Measurements from ENCODE around the gene MATCAP1. TPM values are rescaled to one million over a fixed set of nuclear protein-coding genes. Genes with fewer than 3 reads are reported as not detected.

The MATCAP1 gene
- total RNA-seq, 1 donor from 2014 or later, result 5.8 TPM

- no peak for TF ChIP-seq CTCF (IDR thresholded peaks at IDR 0.05; ENCODE audit: insufficient read depth, low read length, severe bottlenecking)
- Histone ChIP-seq H3K4me3 (ENCODE audit: low read depth, low read length) (no peak overlapping the region), H3K36me3 (ENCODE audit: control insufficient read depth, insufficient read depth, low read length) (peaks cover 30% of the 10 kb centered on the region), H3K27me3 (ENCODE audit: control insufficient read depth, insufficient read depth, low read length) (no peaks in the 10 kb centered on the region)
- DNase-seq (ENCODE audit: low read depth) (no peak), FAIRE-seq (no peak)
Measured at GRCh38 chr16:67204076-67204475, 20.3 kb upstream of the MATCAP1 start.

- no peak for TF ChIP-seq CTCF (IDR thresholded peaks at IDR 0.05; ENCODE audit: insufficient read depth, low read length, severe bottlenecking)
- FAIRE-seq, result no peak
- peaks cover 30% of the 10 kb centered on the region for H3K36me3 ChIP-seq (ENCODE audit: control insufficient read depth, insufficient read depth, low read length)
Measured at GRCh38 chr16:67202956-67203493, 19.3 kb upstream of the MATCAP1 start.

DNA sequence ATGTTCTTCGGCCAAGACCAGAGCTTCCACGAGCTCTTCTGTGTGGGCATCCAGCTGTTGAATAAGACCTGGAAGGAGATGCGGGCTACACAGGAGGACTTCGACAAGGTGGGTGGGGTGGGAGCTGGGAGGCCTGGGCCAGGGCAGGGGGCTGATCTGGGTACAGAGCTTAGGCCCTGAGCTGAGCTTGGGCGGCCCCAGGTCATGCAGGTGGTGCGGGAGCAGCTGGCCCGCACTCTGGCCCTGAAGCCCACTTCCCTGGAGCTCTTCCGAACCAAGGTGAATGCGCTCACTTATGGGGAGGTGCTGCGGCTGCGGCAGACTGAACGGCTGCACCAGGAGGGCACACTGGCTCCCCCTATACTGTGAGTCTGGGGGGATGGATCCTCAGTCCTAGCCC, 18.7 kb upstream of the MATCAP1 start:
- no peak for FAIRE-seq
- TF ChIP-seq CTCF (IDR thresholded peaks at IDR 0.05; ENCODE audit: insufficient read depth, low read length, severe bottlenecking), result no peak
- peaks cover 33% of the 10 kb centered on the region for H3K36me3 ChIP-seq (ENCODE audit: control insufficient read depth, insufficient read depth, low read length)

More at GRCh38 chr16:67202956-67203493, 19.3 kb upstream of the MATCAP1 start:
- Histone ChIP-seq H3K4me3 (ENCODE audit: low read depth, low read length) (no peak overlapping the region), H3K27me3 (ENCODE audit: control insufficient read depth, insufficient read depth, low read length) (no peaks in the 10 kb centered on the region)
- DNase-seq (ENCODE audit: low read depth), result no peak

DNA sequence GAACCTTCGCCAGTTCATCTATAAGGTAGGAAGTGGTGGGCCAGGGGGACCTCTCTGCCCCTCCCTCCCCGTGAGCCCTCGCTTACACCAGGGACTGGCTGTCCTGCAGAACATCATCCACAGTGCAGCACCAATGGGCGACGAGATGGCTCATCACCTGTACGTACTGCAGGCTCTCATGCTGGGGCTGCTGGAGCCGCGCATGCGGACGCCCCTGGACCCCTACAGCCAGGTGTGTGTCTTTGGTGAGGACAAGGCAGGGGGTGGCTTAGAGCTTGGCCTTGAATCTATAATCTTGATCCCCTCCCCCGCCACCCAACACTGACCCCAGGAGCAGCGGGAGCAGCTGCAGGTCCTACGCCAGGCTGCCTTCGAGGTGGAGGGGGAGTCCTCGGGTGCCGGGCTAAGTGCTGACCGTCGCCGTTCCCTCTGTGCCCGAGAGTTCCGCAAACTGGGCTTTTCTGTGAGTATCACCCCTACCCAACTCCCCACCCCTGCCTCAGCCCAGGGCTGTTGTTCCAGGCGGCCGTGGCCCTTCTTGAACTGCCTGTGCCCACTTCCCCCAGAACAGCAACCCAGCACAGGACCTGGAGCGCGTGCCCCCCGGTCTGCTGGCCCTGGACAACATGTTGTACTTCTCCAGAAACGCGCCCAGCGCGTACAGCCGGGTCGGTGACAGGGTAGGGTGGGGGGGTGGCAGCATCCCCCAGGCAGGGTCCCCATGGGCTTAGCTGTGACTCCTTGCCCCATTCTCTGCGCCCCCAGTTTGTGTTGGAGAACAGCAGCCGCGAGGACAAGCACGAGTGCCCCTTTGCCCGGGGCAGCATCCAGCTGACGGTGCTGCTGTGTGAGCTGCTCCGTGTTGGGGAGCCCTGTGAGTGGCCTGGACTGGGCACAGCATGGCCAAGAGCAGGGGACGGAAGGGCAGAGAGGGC, 17.9 kb upstream of the MATCAP1 start:
- TF ChIP-seq CTCF (IDR thresholded peaks at IDR 0.05; ENCODE audit: insufficient read depth, low read length, severe bottlenecking), result no peak
- DNase-seq (ENCODE audit: low read depth) (no peak), FAIRE-seq (no peak)
- Histone ChIP-seq H3K4me3 (ENCODE audit: low read depth, low read length) (no peak overlapping the region), H3K27me3 (ENCODE audit: control insufficient read depth, insufficient read depth, low read length) (no peaks in the 10 kb centered on the region), H3K36me3 (ENCODE audit: control insufficient read depth, insufficient read depth, low read length) (peaks cover 36% of the 10 kb centered on the region)

More for the DNA sequence above, 18.7 kb upstream of the MATCAP1 start:
- no peak for DNase-seq (ENCODE audit: low read depth)
- H3K27me3 ChIP-seq (ENCODE audit: control insufficient read depth, insufficient read depth, low read length), result no peaks in the 10 kb centered on the region
- H3K4me3 ChIP-seq (ENCODE audit: low read depth, low read length), result no peak overlapping the region

DNA sequence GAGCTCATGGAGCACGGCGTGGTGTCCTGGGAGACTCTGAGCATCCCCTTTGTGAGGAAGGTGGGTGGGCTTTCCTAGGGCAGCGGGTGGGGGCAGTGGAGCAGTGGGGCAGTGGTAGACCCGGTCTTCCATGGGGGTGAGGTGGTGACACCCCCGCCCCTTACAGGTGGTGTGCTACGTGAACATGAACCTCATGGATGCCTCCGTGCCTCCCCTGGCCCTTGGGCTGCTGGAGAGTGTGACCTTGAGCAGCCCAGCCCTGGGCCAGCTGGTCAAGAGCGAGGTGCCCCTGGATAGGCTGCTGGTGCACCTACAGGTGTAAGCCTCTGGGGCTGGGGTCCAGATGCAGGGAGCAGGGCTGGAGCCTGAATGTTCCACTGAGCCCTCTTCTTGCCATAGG, 16.7 kb upstream of the MATCAP1 start:
- peak overlapping the region; percentile 61 for H3K4me3 ChIP-seq (ENCODE audit: low read depth, low read length)
- no peak for DNase-seq (ENCODE audit: low read depth)
- FAIRE-seq, result no peak
- TF ChIP-seq CTCF (IDR thresholded peaks at IDR 0.05; ENCODE audit: insufficient read depth, low read length, severe bottlenecking), result no peak
- peaks cover 45% of the 10 kb centered on the region for H3K36me3 ChIP-seq (ENCODE audit: control insufficient read depth, insufficient read depth, low read length)
- no peaks in the 10 kb centered on the region for H3K27me3 ChIP-seq (ENCODE audit: control insufficient read depth, insufficient read depth, low read length)
